SK-N-SH treated with all-trans-retinoic acid at 6 μM for 48 hours (cell line): ENCODE measurements around the gene PGF.

Experiments
- PATZ1 ChIP-seq: fragments of 250-450 bp; sonication (Bioruptor Pico); IDR thresholded peaks from 2 replicates; pipeline ENCODE4 v1.8.0; 2020; ENCODE audit warnings: mild to moderate bottlenecking, moderate library complexity, borderline replicate concordance
- TCF4 ChIP-seq: fragments of 250-450 bp; sonication (Bioruptor Pico); IDR thresholded peaks from 2 replicates; pipeline ENCODE4 v1.8.0; 2021; ENCODE audit warnings: mild to moderate bottlenecking, moderate library complexity, borderline replicate concordance
- ZFP3 ChIP-seq: fragments of 250-450 bp; sonication (Bioruptor Pico); IDR thresholded peaks from 2 replicates; pipeline ENCODE4 v1.5.0; 2020; ENCODE audit warnings: mild to moderate bottlenecking, moderate library complexity
- ZNF70 ChIP-seq: fragments of 450-650 bp; formaldehyde crosslinking; IDR thresholded peaks from 2 replicates; pipeline ENCODE4 v1.5.0; 2020; ENCODE audit warnings: mild to moderate bottlenecking, moderate library complexity

GRCh38 chr14:74973003-74973653 lies 17.7 kb upstream of the PGF start:
- no peak for TF ChIP-seq PATZ1
- TF ChIP-seq ZFP3 (CRISPR knock-in tag), result no peak
- no peak for TF ChIP-seq TCF4 (CRISPR knock-in tag)
- no peak for TF ChIP-seq ZNF70
